Large intestine (tissue), 3 donors: ENCODE measurements around the gene C2CD3. TPM values are rescaled to one million over a fixed set of nuclear protein-coding genes. Genes with fewer than 3 reads are reported as not detected.
A peak's percentile ranks its signal among the peaks of the same experiment; 100 is the strongest.
"Not testable (repeated sequence)": the region's sequence is repeated elsewhere in the genome, so short reads cannot be mapped to it uniquely, and the experiment has no call there.

Experiments
- DNase-seq, 2 donors: peaks; one replicate each; pipeline versions ENCODE4 v3.0.0 to v3.0.0-alpha.2; 2013
- H3K27ac ChIP-seq: one replicate; pipeline ENCODE4 v1.5.1; 2013; ENCODE audit warnings: low read length
- H3K27me3 ChIP-seq: 2 replicates; pipeline ENCODE4 v1.6.1; 2013; ENCODE audit warnings: low read length; ENCODE audit not compliant: control insufficient read depth, insufficient read depth
- H3K36me3 ChIP-seq: 2 replicates; pipeline ENCODE4 v1.6.1; 2013; ENCODE audit warnings: low read length; ENCODE audit not compliant: control insufficient read depth, insufficient read depth
- H3K4me1 ChIP-seq: one replicate; pipeline ENCODE4 v1.6.1; 2013; ENCODE audit warnings: low read length; ENCODE audit not compliant: control insufficient read depth, insufficient read depth
- H3K4me3 ChIP-seq: one replicate; pipeline ENCODE4 v1.5.1; 2013; ENCODE audit warnings: low read length
- H3K9me3 ChIP-seq: one replicate; pipeline ENCODE4 v1.6.1; 2013; ENCODE audit warnings: mild to moderate bottlenecking, low read depth, low read length, moderate library complexity; ENCODE audit not compliant: control insufficient read depth
- WGBS: methylation state at CpG from one replicate; pipeline ENCODE4 v1.1.5; 2013; ENCODE audit warnings: low lambda C conversion rate; ENCODE audit not compliant: insufficient coverage; 5-methylcytosine and 5-hydroxymethylcytosine counted together
- polyA plus RNA-seq: library from polyadenylated mRNA; unstranded; fragments of 120-200 nt; gene quantifications from one replicate; pipeline ENCODE4 v1.2.1, GENCODE V29; 2013

The C2CD3 gene
- polyA plus RNA-seq, 1 donor = 12.3 TPM

DNA sequence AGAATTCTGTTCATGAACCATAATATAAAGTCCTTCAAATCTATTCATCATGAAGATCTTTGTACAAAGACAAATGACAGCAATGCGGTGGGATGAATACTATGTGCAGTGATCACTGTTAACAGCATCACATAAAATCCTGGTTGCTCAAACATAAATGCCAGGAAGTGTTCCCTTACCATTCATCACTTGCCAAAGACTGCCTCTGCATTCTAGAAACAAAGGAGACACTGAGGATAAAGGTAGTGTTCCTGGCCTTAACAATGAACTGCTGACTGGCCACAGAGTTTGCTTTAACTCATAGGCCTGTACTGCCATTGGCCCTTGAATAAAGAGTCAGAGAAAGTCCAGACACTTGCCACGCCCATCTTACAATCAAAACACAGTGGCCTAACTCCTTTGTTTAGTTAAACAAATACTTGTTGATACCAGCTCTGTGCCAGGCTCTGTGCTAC lies 29.5 kb downstream of the C2CD3 start:
- no CpG with 5 or more reads among the region's 2 CpGs for whole genome bisulfite sequencing
- no peak overlapping the region for H3K27ac ChIP-seq
- H3K27me3 ChIP-seq = no peaks in the 10 kb centered on the region
- H3K4me1 ChIP-seq = peaks cover 12% of the 10 kb centered on the region
- H3K36me3 ChIP-seq = peaks cover 4% of the 10 kb centered on the region
- DNase-seq = no peak
- no peaks in the 10 kb centered on the region for H3K9me3 ChIP-seq
- H3K4me3 ChIP-seq = no peak overlapping the region

DNA sequence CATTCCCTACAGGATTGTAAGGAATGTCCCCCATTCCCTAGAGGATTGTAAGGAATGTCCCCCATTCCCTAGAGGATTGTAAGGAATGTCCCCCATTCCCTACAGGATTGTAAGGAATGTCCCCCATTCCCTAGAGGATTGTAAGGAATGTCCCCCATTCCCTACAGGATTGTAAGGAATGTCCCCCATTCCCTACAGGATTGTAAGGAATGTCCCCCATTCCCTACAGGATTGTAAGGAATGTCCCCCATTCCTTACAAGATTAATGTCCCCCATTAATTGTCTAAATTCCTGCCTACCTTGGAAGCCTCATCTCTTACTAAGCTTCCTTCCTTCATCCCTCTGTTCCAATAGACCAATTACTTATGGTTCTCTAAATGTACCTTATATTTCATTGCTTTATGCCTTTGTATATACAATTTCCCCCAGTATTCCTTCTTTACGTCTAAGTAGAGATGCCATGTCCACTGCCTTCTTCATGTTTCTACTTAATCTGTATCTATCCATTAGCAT lies 30.8 kb downstream of the C2CD3 start:
- H3K36me3 ChIP-seq, H3K27ac ChIP-seq, H3K9me3 ChIP-seq, H3K4me3 ChIP-seq, H3K27me3 ChIP-seq, DNase-seq: not testable (repeated sequence)
- H3K4me1 ChIP-seq = peaks cover 12% of the 10 kb centered on the region
- 92% methylated on average over 1 of the region's 1 CpG for WGBS

DNA sequence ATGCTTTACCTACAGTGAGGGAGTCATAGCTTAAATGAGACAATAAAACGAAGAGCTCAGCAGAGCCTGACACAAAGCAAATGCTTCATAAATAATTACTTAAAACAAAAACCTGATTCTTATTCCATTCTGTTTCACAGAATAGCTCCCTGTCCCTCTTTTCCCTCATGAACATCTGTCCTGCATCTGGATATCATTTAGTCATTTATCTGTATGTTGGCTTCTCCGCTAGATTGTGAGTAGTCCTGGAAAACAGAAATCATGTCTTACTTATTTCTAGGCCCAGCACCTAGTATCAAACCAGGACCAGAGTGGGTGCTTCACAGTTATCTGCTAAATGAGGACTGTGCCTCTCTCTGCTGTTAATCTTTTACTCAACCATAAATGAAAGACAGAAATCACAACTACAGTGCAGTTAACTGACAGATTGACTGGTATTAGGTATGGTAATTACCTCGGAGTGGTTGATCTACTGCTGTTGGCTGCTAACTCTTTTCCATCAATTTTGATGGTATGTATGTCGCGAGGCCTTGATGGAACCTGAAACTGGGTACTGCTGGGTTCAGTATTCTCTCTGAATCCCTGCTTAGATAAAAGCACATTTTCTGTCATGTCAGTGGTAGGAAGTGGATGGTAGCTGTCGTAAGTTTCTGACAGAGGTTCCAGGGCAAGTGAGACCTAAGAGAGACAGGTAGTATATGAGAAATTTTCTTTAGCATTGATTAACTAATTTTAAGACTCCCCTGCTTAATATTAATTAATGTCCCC lies 31.5 kb downstream of the C2CD3 start:
- no peak overlapping the region for H3K27ac ChIP-seq
- peaks cover 12% of the 10 kb centered on the region for H3K4me1 ChIP-seq
- peak in 1 of 2 donors; percentile 30 for DNase-seq
- peaks cover 5% of the 10 kb centered on the region for H3K36me3 ChIP-seq
- no CpG with 5 or more reads among the region's 6 CpGs for WGBS
- no peak overlapping the region for H3K4me3 ChIP-seq
- H3K27me3 ChIP-seq = no peaks in the 10 kb centered on the region
- H3K9me3 ChIP-seq = no peaks in the 10 kb centered on the region

DNA sequence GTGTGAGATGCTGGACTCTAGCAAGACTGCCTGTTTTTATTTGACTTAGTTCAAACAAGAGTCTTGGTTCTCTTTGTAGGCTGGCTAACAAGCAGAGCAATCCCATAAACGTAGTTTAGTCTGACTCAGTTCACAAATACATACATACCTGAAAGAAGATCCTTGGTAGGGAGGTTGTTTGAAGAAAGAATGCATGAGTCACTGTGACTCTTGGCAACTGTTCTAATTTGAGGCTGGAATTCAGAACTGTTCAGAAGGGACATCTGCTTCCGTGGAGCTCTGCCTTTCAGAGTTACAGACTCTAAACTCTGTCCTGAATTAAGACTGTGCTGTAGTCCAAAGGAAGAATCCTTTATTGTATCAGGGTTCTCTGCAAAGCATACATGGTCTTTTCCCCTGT lies 32.2 kb downstream of the C2CD3 start:
- peaks cover 5% of the 10 kb centered on the region for H3K36me3 ChIP-seq
- WGBS = no CpG with 5 or more reads among the region's 2 CpGs
- H3K27me3 ChIP-seq = no peaks in the 10 kb centered on the region
- H3K9me3 ChIP-seq = no peaks in the 10 kb centered on the region
- peaks cover 12% of the 10 kb centered on the region for H3K4me1 ChIP-seq
- no peak overlapping the region for H3K4me3 ChIP-seq
- DNase-seq = peak; percentile 9 to 22
- H3K27ac ChIP-seq = peak overlapping the region; percentile 39

DNA sequence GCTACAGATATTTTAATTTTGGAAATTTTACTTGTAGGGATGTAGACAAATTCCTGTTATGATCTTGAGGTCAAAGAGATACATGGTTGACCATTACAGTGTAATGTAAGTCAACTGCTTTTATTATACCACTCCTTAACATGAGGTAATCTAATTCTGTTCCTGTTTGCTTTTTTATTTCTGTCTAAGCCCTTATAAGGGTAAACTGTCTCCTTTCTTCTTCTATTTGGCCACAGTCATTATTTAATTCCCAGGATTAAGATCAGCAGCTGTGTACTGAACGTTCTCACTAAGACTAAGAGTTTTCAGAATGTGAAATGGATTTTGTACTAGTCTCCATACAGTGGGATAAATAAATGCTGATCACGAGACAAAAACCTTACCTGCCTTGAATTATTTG lies 32.8 kb downstream of the C2CD3 start:
- Histone ChIP-seq H3K4me3 (no peak overlapping the region), H3K4me1 (peaks cover 12% of the 10 kb centered on the region), H3K27me3 (no peaks in the 10 kb centered on the region), H3K9me3 (no peaks in the 10 kb centered on the region), H3K36me3 (peaks cover 5% of the 10 kb centered on the region), H3K27ac (peak overlapping the region; percentile 39)
- DNase-seq = no peak
- WGBS = 88% methylated on average over 1 of the region's 2 CpGs

DNA sequence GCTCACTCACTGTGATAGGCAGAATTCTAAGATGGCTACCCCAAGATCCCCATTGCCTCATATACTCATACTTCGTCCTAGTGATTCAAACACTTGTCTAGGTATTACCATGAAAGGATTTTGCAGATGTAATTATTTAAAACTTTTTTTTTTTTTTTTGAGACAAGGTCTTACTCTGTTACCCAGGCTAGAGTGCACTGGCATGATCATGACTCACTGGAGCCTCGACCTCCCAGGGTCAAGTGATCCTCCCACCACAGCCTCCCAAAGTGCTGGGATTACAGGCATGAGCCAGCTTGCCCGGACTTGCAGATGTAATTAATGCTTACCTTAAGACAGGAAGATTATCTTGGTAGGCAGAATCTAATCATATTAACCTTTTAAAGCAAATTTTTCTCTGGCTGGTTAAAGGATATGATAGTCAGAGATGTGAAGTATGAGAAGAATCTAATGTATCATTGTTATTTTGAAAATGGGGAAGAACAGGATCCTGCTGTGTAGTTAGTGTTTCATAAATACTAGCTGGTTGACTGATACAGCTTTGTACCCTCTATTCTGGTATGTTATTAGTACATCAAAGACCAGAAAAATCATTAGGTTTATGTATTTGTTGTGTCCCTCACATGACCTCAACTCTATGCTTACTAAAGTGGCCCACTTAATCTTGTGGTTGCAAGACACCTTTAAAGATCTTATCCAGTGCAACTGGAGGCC lies 35.5 kb downstream of the C2CD3 start:
- 100% methylated on average over 1 of the region's 3 CpGs for WGBS
- Histone ChIP-seq H3K27ac (no peak overlapping the region), H3K9me3 (no peaks in the 10 kb centered on the region), H3K4me3 (no peak overlapping the region), H3K36me3 (peaks cover 15% of the 10 kb centered on the region), H3K4me1 (peaks cover 12% of the 10 kb centered on the region), H3K27me3 (no peaks in the 10 kb centered on the region)
- no peak for DNase-seq

DNA sequence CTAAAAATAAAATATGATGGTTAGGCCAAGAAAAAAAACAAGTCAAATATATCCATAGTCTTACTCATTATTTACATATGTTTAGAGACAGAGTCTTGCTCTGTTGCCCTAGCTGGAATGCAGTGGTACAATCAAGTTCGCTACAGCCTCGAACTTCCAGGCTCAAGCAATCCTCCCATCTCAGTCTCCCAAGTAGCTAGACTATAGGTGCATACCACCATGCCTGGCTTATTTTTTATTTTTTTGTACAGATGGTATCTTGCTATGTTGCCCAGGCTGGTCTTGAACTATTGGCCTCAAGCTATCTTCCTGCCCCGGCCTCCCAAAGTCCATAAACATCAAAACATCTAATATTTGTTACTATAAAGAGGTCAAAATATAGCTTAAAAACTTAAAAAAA lies 36.1 kb downstream of the C2CD3 start:
- no peak overlapping the region for H3K27ac ChIP-seq
- no peak overlapping the region for H3K4me3 ChIP-seq
- 100% methylated on average over 1 of the region's 3 CpGs for WGBS
- H3K36me3 ChIP-seq = peaks cover 17% of the 10 kb centered on the region
- peaks cover 6% of the 10 kb centered on the region for H3K9me3 ChIP-seq
- DNase-seq = no peak
- no peaks in the 10 kb centered on the region for H3K27me3 ChIP-seq
- peaks cover 12% of the 10 kb centered on the region for H3K4me1 ChIP-seq

DNA sequence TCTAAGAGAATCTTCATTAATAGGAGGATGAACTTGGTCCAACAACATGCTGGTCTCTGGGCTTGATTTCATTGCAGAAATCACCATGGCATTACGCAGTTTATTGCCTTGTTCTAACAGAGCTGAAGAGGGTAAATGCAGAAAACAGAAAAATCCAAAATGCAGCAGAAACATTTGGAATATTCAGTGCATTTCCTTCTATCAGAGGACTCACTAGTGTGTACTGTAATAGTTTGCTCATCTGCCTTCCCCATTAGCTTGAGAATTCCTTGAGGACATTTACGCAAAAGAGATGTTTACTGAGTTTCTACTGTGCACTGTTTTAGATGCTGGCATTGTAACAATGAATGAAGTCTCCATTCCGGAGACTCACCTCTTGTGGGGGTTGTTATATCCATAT lies 37.4 kb downstream of the C2CD3 start:
- Histone ChIP-seq H3K9me3 (peaks cover 11% of the 10 kb centered on the region), H3K4me3 (no peak overlapping the region), H3K27ac (no peak overlapping the region), H3K36me3 (peaks cover 17% of the 10 kb centered on the region), H3K4me1 (peaks cover 4% of the 10 kb centered on the region), H3K27me3 (no peaks in the 10 kb centered on the region)
- no peak for DNase-seq
- WGBS = no CpG with 5 or more reads among the region's 3 CpGs

DNA sequence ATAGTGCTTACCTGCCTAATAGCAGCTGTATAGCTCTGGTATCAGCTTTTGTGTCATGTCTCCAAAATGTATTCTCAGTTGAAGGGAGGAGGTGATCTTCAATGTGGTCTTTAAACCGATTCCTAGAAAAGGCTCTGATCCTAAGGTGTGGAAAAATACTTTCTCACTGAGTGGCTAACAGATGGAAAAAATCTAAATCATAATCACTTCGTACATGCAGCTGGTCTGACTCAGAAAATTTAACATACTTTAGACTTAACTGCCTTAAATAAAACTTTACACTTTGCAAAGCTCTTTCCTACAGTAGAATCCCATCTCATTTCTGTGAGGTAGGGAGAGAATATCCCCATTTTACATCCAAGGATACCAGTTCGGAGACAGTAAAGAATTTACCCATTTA lies 38.0 kb downstream of the C2CD3 start:
- H3K4me3 ChIP-seq = no peak overlapping the region
- no peak overlapping the region for H3K27ac ChIP-seq
- no peaks in the 10 kb centered on the region for H3K27me3 ChIP-seq
- H3K4me1 ChIP-seq = no peaks in the 10 kb centered on the region
- WGBS = no CpG with 5 or more reads among the region's 3 CpGs
- DNase-seq = no peak
- peaks cover 11% of the 10 kb centered on the region for H3K9me3 ChIP-seq
- peaks cover 17% of the 10 kb centered on the region for H3K36me3 ChIP-seq

DNA sequence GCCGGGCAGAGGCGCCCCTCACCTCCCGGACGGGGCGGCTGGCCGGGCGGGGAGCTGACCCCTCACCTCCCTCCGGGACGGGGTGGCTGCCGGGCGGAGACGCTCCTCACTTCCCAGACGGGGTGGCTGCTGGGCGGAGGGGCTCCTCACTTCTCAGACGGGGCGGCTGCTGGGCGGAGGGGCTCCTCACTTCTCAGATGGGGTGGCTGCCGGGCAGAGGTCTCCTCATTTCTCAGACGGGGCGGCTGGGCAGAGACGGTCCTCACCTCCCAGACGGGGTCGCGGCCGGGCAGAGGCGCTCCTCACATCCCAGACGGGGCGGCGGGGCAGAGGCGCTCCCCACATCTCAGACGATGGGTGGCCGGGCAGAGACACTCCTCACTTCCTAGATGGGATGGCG lies 41.7 kb downstream of the C2CD3 start:
- Histone ChIP-seq H3K36me3 (peaks cover 12% of the 10 kb centered on the region), H3K9me3 (peaks cover 11% of the 10 kb centered on the region)
- DNase-seq, H3K4me3 ChIP-seq, H3K27me3 ChIP-seq, H3K27ac ChIP-seq, H3K4me1 ChIP-seq: not testable (repeated sequence)
- no CpG with 5 or more reads among the region's 33 CpGs for WGBS
